ENCODE data around the gene PLD3.

GRCh38 chr19:40363069-40363468 lies 14.6 kb downstream of the PLD3 start:
- no peak for TF ChIP-seq EZH2 (IDR thresholded peaks at IDR 0.05; ENCODE audit: insufficient read depth, poor library complexity, severe bottlenecking)
- no peak for TF ChIP-seq EZH2phosphoT487 (IDR thresholded peaks at IDR 0.05; ENCODE audit: insufficient read depth, low read depth)
